Fibroblast of skin of left quadriceps (primary cell): Measurements from ENCODE around the gene TMEM200A.

Source experiments
- DNase-seq, 2 experiments: peaks; one replicate each; pipeline ENCODE4 v3.0.0-alpha.2; 2013; ENCODE audit warnings: low read depth in 2 of 2

TMEM200A gene

GRCh38 chr6:130377915-130378314 is 12.1 kb downstream of the TMEM200A start:
- no peak for DNase-seq

- no peak for DNase-seq
These were observed 13.4 kb downstream of the TMEM200A start for GRCh38 chr6:130379223-130379622.

- DNase-seq, result no peak
These were observed 15.2 kb downstream of the TMEM200A start for GRCh38 chr6:130381012-130381411.

GRCh38 chr6:130381459-130382380 is 15.9 kb downstream of the TMEM200A start:
- no peak for DNase-seq

GRCh38 chr6:130382872-130383490 is 17.2 kb downstream of the TMEM200A start:
- DNase-seq, result no peak

- peak; percentile 83 to 84 for DNase-seq
These were observed 19.4 kb downstream of the TMEM200A start for GRCh38 chr6:130385064-130385695.

- no peak for DNase-seq
These were observed 23.3 kb downstream of the TMEM200A start for GRCh38 chr6:130389142-130389541.

GRCh38 chr6:130390890-130391289 is 25.1 kb downstream of the TMEM200A start:
- DNase-seq, result no peak

GRCh38 chr6:130393306-130393705 is 27.5 kb downstream of the TMEM200A start:
- no peak for DNase-seq

GRCh38 chr6:130394246-130394645 is 28.4 kb downstream of the TMEM200A start:
- DNase-seq, result no peak

- no peak for DNase-seq
These were observed 29.3 kb downstream of the TMEM200A start for GRCh38 chr6:130395164-130395563.

- DNase-seq, result no peak
These were observed 30.9 kb downstream of the TMEM200A start for GRCh38 chr6:130396722-130397121.

GRCh38 chr6:130405549-130405948 is 39.7 kb downstream of the TMEM200A start:
- no peak for DNase-seq

- DNase-seq, result peak; percentile 63 to 64
These were observed 41.2 kb downstream of the TMEM200A start for GRCh38 chr6:130407032-130407431.

GRCh38 chr6:130409418-130410100 is 43.7 kb downstream of the TMEM200A start:
- peak; percentile 47 to 55 for DNase-seq

- DNase-seq, result no peak
These were observed 45.7 kb downstream of the TMEM200A start for GRCh38 chr6:130411481-130411880.

- DNase-seq, result peak; percentile 55 to 63
These were observed 46.9 kb downstream of the TMEM200A start for GRCh38 chr6:130412556-130413290.

GRCh38 chr6:130417951-130418350 is 52.1 kb downstream of the TMEM200A start:
- DNase-seq, result no peak

- DNase-seq, result no peak
These were observed 55.1 kb downstream of the TMEM200A start for GRCh38 chr6:130420911-130421310.

- peak; percentile 62 to 65 for DNase-seq
These were observed 55.8 kb downstream of the TMEM200A start for GRCh38 chr6:130421585-130421984.

- DNase-seq, result no peak
These were observed 57.2 kb downstream of the TMEM200A start for GRCh38 chr6:130423044-130423443.
